HG02870 (cell line): ENCODE measurements around the gene ZNF507.
"Not testable (repeated sequence)": the region's sequence is repeated elsewhere in the genome, so short reads cannot be mapped to it uniquely, and the experiment has no call there.

Experiments
- ATAC-seq: cut with Tn5 transposase; IDR thresholded peaks from one replicate; pipeline ENCODE4 v1.9.1; 2021; ENCODE audit warnings: mild to moderate bottlenecking, moderate library complexity; ENCODE audit not compliant: unreplicated experiment

Gene ZNF507

DNA sequence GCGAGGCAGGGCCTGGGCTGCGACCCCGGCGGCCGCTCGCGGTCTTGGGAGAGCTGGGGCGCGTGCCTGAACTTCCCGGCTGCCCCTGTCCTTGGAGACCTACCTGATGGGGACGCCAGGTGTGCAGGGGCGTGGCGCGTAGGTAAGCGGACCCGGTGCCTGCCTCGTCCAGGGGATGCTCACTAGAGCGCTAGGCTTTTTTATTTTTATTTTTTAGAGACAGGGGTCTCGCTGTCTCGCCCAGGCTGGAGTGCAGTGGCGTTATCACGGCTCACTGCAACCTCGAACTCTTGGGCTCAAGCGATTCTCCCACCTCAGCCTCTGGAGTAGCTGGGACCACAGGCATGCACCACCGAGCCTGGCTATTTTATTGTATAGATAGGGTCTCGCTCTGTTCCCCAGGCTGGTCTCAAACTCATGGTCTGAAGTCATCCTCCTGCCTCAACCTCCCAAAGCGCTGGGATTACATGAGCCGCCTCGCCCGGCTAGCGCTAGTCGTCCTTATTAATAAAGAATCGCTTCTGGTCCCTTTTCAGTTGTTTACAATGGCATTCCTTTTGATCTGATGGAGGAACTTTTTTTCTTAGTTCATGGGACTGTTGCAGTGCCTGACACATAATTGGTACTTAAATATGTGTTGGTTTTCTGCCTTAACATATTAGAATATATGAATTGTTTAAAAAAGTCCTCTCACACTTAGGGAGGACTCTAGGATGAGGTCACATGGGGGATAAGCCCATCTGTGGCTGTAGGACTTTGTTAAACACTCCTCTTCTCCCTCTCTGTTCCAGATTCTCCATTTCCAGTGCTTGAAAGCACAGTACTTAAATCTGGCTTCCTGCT, 61.0 kb downstream of the ZNF507 start:
- no peak for ATAC-seq

DNA sequence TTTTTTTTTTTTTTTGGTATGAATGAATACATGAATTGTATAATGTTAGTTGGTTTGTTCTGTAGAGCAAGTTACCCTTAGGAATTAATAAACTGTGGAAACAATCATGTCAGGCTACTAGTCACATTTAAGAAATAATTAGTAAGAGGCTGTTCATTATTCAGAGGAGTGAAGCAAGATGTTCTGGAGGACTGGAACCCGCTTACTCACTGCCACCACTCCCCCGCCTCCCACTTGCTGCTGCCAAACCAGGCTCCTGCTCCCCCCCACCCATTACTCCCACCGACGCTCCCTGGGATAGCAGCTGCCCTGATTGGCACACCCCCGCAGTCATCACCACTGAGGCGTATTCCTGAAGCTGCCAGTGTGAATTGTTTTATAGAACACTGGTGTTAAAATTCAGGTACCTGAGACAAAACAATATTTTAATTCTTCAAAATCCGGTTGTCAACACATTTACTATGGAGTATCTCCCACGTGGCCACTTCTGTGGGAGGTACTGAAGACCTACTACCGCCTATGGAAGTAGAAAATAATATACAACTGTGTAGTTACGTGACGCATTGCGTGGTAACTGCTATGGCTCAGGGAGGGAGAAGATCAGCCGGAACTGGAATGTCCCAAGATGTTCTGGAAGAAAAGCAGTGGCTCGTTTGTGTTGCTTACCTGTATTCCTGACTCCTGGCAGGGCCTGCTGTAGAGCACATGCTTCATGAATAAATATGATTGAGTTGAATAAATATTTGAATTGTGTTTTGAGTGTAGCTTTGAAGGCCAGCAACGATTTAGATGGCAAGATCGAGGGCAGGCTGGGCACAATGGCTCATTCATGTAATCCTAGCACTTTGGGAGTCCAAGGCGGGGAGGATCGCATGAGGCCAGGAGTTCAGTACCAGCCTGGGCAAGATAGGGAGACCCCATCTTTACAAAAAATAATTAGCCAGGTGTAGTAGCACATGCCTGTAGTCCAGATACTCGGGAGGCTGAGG, 61.9 kb downstream of the ZNF507 start:
- ATAC-seq, result no peak

DNA sequence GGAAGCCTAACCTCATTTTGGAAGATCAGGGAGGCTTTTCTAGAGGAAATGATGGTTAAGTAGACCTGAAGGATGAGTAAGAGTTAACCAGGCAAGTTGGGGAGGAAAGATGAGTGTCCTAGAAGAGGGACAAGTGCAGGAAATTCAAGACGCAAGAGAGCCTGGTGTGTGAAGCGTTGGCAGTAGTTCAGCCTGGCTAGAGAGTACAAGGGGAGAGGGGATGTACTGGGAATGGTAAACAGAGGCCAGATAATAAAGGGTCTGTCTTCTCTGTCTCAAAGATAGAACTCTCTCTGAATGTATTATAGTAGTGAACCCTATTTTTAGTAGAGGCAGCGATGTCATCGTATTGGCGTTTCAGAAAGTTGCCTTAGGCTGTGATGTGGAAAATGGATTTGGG, 69.8 kb downstream of the ZNF507 start:
- no peak for ATAC-seq

DNA sequence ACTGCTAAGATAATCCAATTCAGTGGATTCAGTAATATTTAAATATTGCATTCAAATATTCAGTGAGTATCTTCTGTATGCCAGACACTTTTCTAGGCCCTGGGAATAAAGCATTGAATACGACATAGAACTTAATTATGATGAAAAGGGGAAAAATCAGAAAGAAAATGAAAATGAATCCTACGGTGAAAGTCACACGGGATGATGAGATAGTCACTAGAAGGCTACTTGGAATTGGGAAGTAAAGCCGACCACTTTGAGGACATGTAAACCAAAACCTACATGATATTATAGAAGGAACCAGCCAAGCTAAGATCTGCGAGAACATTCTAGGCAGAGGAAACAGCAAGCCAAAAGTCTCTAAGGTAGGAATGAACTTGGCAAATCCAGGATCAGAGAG, 70.3 kb downstream of the ZNF507 start:
- ATAC-seq, result no peak

DNA sequence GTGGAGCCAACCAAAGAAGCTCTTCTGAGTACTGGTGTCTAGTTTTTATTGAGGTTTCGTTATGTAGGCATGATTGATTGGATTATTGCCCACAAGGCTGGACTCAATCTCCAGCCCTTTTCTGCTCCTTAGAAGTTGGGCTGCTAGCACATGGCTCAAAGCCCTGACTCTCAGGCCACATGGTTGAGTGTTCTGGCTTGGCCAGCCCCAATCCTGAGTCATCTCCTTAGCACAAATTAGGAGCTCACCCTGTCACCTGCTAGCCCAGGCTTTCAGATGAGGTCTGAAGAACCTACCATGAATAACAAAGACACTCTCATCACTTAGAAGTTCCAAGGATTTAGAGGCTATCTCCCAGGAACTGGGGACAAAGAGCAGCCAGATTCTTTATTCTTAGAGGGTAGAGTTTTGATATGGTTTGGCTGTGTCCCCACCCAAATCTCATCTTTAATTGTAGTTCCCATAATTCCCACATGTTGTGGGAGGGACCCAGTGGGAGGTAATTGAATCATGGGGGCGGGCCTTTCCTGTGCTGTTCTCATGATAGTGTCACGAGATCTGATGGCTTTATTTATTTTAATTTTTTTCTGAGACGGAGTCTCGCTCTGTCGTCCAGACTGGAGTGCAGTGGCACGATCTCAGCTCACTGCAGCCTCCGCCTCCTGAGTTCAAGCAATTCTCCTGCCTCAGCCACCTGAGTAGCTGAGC, 71.5 kb downstream of the ZNF507 start:
- no peak for ATAC-seq

DNA sequence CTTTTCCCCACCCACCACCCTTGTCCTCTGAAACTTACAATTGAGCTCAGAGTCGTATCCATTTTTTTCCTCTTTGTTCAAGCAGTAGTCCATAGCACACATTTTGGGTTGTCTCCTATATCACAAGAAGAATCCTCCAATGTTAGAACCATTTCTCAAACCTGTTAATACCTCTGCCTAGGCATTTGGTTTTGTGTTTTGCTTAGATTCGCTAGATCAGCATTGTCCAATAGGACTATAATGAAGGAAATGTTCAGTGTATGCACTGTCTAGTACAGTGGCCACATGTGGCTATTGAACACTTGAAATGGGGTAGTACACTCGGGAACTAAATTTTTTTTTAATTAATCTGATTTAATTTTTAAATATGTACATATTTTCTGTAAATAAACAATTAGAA, 72.7 kb downstream of the ZNF507 start:
- ATAC-seq, result no peak

DNA sequence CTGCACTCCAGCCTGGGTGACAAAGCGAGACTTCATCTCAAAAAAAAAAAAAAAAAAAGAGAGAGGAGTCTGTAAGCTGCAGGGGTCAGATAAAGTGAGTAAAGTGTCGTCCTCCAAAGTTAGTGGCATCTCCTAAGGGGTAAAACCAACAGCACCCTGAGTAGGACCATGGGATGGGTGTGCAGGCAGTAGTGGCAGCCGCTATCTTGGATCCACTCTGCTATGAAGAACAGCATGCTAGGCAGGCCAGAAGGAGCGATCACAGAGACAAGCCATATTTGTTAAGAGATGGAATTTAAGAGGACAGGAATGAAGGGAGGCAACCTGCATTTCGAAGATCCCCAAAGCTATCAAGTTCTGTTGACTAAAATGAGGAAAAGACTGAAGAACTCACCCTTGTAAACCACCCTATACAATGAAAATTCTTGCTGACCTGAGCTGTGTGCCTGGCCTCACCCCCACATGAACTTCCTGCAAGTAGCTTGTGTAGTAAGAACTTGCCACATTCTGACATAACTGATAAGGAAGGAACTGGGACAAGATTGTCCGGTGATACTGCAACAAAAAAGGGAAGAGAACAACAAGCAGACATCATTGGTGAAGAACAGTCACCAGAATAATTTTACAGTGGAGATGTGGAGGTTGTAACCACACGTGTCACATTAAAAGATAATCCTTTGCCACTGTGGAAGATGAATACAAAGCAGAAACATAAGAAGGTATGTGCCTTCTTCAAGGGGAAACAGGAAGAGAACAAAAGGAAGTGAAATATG, 76.4 kb downstream of the ZNF507 start:
- ATAC-seq, result no peak

DNA sequence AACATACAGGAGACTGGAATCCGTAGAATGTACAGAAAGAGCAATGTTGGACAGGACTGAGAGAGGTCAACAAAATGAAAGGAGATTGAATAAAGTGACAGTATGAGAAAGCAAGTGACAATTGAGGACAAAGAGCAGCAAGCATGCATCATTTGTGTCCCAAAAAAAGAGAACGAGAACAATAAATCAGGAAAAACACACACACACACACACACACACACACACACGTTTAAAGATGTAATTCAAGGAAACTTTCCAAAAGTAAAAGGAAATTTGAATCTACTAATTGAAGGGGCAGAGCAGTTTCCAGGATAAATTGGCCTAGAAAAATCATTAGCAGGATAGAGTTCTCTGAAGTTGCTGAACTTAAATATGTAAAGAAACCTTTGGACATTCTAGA, 77.0 kb downstream of the ZNF507 start:
- no peak for ATAC-seq

DNA sequence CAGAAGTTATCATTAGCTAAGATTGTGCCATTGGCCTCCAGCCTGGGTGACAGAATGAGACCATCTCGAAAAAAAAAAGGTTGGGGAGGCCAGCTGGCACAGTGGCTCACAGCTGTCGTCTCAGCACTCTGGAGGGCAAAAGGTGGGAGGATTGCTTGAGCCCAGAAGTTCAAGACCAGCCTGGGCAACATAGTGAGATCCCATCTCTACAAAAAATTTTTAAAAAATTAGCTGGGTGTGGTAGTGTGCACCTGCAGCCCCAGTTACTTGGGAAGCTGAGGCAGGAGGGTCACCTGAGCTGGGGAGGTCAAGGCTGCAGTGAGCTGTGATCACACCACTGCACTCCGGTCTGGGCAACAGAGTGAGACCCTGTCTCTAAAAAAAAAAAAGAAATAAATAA, 78.5 kb downstream of the ZNF507 start:
- ATAC-seq, result not testable (repeated sequence)

DNA sequence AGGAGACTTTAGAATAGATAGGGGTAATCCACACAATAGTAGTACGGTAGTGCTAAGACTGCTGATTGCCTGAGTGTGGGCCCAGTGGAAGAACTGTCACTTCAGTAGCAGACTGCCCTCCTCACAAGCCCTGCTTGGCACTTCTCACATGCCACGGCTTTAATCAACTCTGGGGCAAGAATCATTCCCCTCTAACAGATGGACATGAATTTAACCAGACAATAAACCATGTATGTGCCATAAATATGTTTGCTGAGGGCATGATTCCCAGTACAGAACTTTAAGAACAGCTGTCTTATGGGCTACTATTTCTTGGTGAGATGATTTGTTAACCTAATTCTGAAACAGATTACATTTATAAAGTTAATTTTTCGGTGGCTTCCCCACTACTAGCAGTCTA, 82.1 kb downstream of the ZNF507 start:
- no peak for ATAC-seq

DNA sequence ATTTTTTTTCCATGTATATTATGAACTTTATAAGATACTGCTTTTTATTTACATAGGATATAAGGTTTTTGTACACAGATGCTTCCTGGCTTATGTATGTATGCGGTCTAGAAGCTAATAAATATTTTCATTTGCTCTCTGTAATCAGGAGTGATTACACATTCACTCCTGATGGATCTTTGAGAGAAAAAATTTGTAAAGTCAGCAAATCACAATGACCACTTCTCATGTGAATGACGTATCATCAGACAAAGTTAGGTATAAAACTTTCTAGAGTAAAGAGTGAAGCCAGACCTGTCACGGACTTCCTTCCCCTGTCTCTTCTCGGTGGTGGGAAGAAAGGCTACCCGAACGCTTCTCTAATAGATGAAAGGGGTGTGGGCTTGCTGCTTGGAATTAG, 91.3 kb downstream of the ZNF507 start:
- ATAC-seq, result no peak

DNA sequence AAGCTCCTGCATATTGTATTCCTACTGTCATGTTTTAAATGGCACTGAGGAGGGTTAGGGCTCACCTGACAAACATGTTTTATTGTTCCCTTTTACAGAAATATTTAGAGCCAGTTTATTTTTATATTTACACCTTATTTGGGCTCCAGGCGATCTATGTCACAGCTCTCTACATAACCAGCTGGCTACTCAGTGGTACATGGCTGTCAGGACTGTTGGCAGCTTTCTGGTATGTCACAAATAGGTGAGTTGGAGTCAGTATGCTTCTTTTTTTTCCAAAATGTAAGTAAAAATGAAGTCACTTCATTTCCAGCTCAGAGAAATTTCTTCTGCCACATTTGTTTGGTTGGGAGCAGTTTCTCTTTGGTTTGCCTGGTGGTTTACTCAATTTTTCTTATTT, 91.7 kb downstream of the ZNF507 start:
- no peak for ATAC-seq
